IMR-90 (cell line): ENCODE data around the gene NHEJ1. TPM values are rescaled to one million over a fixed set of nuclear protein-coding genes. Genes with fewer than 3 reads are reported as not detected.

Experiments
- ATAC-seq: fragments of 200-7000 bp; cut with Tn5 transposase; 2 replicates; pipeline ENCODE4 v1.9.1; 2020; ENCODE audit warnings: low read depth, mild to moderate bottlenecking, moderate library complexity
- BruUV-seq: library from RNA; stranded (reverse); fragments of 400-500 nt; replicated peaks from 2 replicates; lab custom pipeline; 2021; lab: Mats Ljungman, UMichigan
- CTCF ChIA-PET: fragments of 300-600 bp; formaldehyde crosslinking; extraction: SDS; loops from one replicate; lab custom pipeline; 2021; ENCODE audit warnings: antibody characterized with exemption; lab: Yijun Ruan, JAX
- POLR2A ChIA-PET: fragments of 300-600 bp; sonication (Branson Sonifier 250); formaldehyde crosslinking; loops from one replicate; lab custom pipeline; 2022; ENCODE audit warnings: antibody characterized with exemption; ENCODE audit not compliant: unreplicated experiment; lab: Charles Lee
- DNase-seq: peaks from one replicate; pipeline ENCODE4 v3.0.0; 2013
- H2AFZ ChIP-seq: replicated peaks from 2 replicates; pipeline ENCODE3; 2013; ENCODE audit warnings: low read length, mild to moderate bottlenecking; ENCODE audit not compliant: poor library complexity
- H2AK5ac ChIP-seq: 2 replicates; pipeline ENCODE4 v1.6.1; 2013; ENCODE audit warnings: low read depth, low read length, inconsistent platforms
- H2AK9ac ChIP-seq: replicated peaks from 2 replicates; pipeline ENCODE3; 2013; ENCODE audit warnings: mild to moderate bottlenecking, low read depth, low read length, moderate library complexity; ENCODE audit not compliant: poor library complexity
- H2BK120ac ChIP-seq: 2 replicates; pipeline ENCODE4 v1.6.1; 2013; ENCODE audit warnings: low read depth, low read length, inconsistent platforms
- H2BK15ac ChIP-seq: 3 replicates; pipeline ENCODE4 v1.6.1; 2013; ENCODE audit warnings: low read depth, low read length, inconsistent platforms
- H2BK20ac ChIP-seq: 2 replicates; pipeline ENCODE4 v1.6.1; 2013; ENCODE audit warnings: low read depth, mild to moderate bottlenecking, inconsistent platforms, low read length, moderate library complexity
- H2BK5ac ChIP-seq: 2 replicates; pipeline ENCODE4 v1.6.1; 2013; ENCODE audit warnings: mild to moderate bottlenecking, low read depth, low read length, inconsistent platforms; ENCODE audit not compliant: poor library complexity, severe bottlenecking
- H3K14ac ChIP-seq: replicated peaks from 2 replicates; pipeline ENCODE4 v1.6.1; 2013; ENCODE audit warnings: low read depth, low read length, inconsistent platforms
- H3K18ac ChIP-seq: 2 replicates; pipeline ENCODE4 v1.6.1; 2013; ENCODE audit warnings: low read depth, low read length, control low read depth
- H3K23ac ChIP-seq: 2 replicates; pipeline ENCODE4 v1.6.1; 2013; ENCODE audit warnings: low read depth, low read length, inconsistent platforms
- H3K27ac ChIP-seq: 2 replicates; pipeline ENCODE4 v1.5.1; 2013; ENCODE audit warnings: mild to moderate bottlenecking, control low read depth, low read length; ENCODE audit not compliant: insufficient read depth
- H3K27me3 ChIP-seq: 2 replicates; pipeline ENCODE4 v1.6.1; 2013; ENCODE audit warnings: low read length; ENCODE audit not compliant: control insufficient read depth, insufficient read depth
- H3K36me3 ChIP-seq: 2 replicates; pipeline ENCODE4 v1.6.1; 2013; ENCODE audit warnings: low read length, mixed read lengths; ENCODE audit not compliant: control insufficient read depth, insufficient read depth
- H3K4ac ChIP-seq: 2 replicates; pipeline ENCODE4 v1.6.1; 2013; ENCODE audit warnings: low read depth, low read length, inconsistent platforms
- H3K4me1 ChIP-seq: 2 replicates; pipeline ENCODE4 v1.6.1; 2013; ENCODE audit warnings: low read length, mixed read lengths; ENCODE audit not compliant: control insufficient read depth, insufficient read depth
- H3K4me2 ChIP-seq: 2 replicates; pipeline ENCODE4 v1.6.1; 2013; ENCODE audit warnings: low read depth, mild to moderate bottlenecking, control low read depth, low read length, moderate library complexity
- H3K4me3 ChIP-seq: 2 replicates; pipeline ENCODE4 v1.5.1; 2013; ENCODE audit warnings: low read depth, mild to moderate bottlenecking, control low read depth, low read length, moderate library complexity; ENCODE audit not compliant: insufficient read depth
- H3K56ac ChIP-seq: 2 replicates; pipeline ENCODE4 v1.6.1; 2013; ENCODE audit warnings: low read length, inconsistent platforms; ENCODE audit not compliant: insufficient read depth; ENCODE audit errors: extremely low read depth
- H3K79me1 ChIP-seq, 2 experiments: 2 replicates each; pipeline ENCODE4 v1.6.1; 2013; ENCODE audit warnings: low read length in 2 of 2, inconsistent platforms in 1 of 2, low read depth in 1 of 2
- H3K9ac ChIP-seq: 2 replicates; pipeline ENCODE4 v1.6.1; 2013; ENCODE audit warnings: low read depth, low read length, control low read depth
- H3K9me1 ChIP-seq: 2 replicates; pipeline ENCODE4 v1.6.1; 2013; ENCODE audit warnings: low read length, inconsistent platforms; ENCODE audit not compliant: insufficient read depth
- H3K9me3 ChIP-seq: 2 replicates; pipeline ENCODE4 v1.6.1; 2013; ENCODE audit warnings: low read length; ENCODE audit not compliant: control insufficient read depth, insufficient read depth
- H4K20me1 ChIP-seq: 2 replicates; pipeline ENCODE4 v1.6.1; 2013; ENCODE audit warnings: low read length, inconsistent platforms; ENCODE audit not compliant: insufficient read depth
- H4K5ac ChIP-seq: 2 replicates; pipeline ENCODE4 v1.6.1; 2013; ENCODE audit warnings: mild to moderate bottlenecking, low read depth, low read length, control low read depth
- H4K8ac ChIP-seq, 2 experiments: 2 replicates each; pipeline ENCODE4 v1.6.1; 2013; ENCODE audit warnings: low read depth in 2 of 2, low read length in 2 of 2, control low read depth in 1 of 2, inconsistent platforms in 1 of 2
- H4K91ac ChIP-seq: 2 replicates; pipeline ENCODE4 v1.6.1; 2013; ENCODE audit warnings: low read depth, low read length, inconsistent platforms; ENCODE audit not compliant: insufficient read depth
- BHLHE40 ChIP-seq: fragments of 150-350 bp; IDR thresholded peaks from 2 replicates; pipeline ENCODE4 v1.6.1; 2016; ENCODE audit warnings: mild to moderate bottlenecking, low read depth, low read length
- CTCF ChIP-seq: conservative IDR thresholded peaks from 2 replicates; pipeline ENCODE4 v1.5.1; 2012; ENCODE audit warnings: mild to moderate bottlenecking, low read depth, low read length, improper control_type of control experiment
- WGBS, 2 experiments: methylation state at CpG; one replicate each; pipeline versions ENCODE4 v1.1.5 to v1.1.7; 2013; ENCODE audit warnings: missing lambda C conversion rate in 2 of 2; ENCODE audit not compliant: insufficient read length in 1 of 2; ENCODE audit errors: extremely low coverage in 2 of 2; 5-methylcytosine and 5-hydroxymethylcytosine counted together
- dilution Hi-C: fragments of 300-500 bp; cut with HindIII; formaldehyde crosslinking; loops from one replicate; pipeline ENCODE4 v1.14.3; 2018; ENCODE audit warnings: low sequenced_read_pairs; ENCODE audit not compliant: unreplicated experiment
- in situ Hi-C: fragments of 300-500 bp; cut with MboI; formaldehyde crosslinking; loops from 3 replicates; pipeline ENCODE4 v1.14.3; 2019; ENCODE audit warnings: low sequenced_read_pairs, inconsistent platforms, mixed read lengths
- intact Hi-C: fragments of 100-400 bp; cut with micrococcal nuclease; formaldehyde crosslinking; loops from 2 replicates; pipeline ENCODE4 v1.10.0; 2022
- polyA plus RNA-seq, 3 experiments: library from polyadenylated mRNA; depleted of rRNA; stranded (reverse); fragments of >200 nt; gene quantifications; 2 replicates each; pipeline ENCODE4 v1.2.3, GENCODE V29; 2012; ENCODE audit warnings: low replicate concordance in 1 of 3
- total RNA-seq: library from RNA; depleted of rRNA; stranded (reverse); fragments of >200 nt; gene quantifications from 2 replicates; pipeline ENCODE4 v1.2.3, GENCODE V29; 2012

The NHEJ1 gene
- total and polyA plus RNA-seq, 2 of the 4 experiments (the other 2 are of a cell fraction) = 12.5 to 23.1 TPM

GRCh38 chr2:219175928-219176817 is 15.6 kb upstream of the NHEJ1 start:
- dilution Hi-C loops = no loop called here
- Histone ChIP-seq H2BK20ac (no peak overlapping the region), H3K27ac (peak overlapping the region; percentile 72), H4K20me1 (peaks cover 19% of the 10 kb centered on the region), H4K91ac (peak overlapping the region; percentile 54), H2AK5ac (peak overlapping the region; percentile 20; the same call in 1 of the 2 replicates), H3K4me2 (peak overlapping the region; percentile 98), H2BK15ac (no peak overlapping the region), H3K4ac (peak overlapping the region; percentile 68), H3K4me1 (peaks cover 8% of the 10 kb centered on the region; the same call in 1 of the 2 replicates), H3K36me3 (peaks cover 34% of the 10 kb centered on the region), H3K23ac (peak overlapping the region; percentile 59; the same call in 1 of the 2 replicates), H4K8ac (peak overlapping the region; percentile 72 to 80; a peak in 3 of 4 replicates), H4K5ac (peak overlapping the region; percentile 33; the same call in 1 of the 2 replicates), H3K79me1 (peaks cover 24 to 48% of the 10 kb centered on the region in 2 experiments), H3K4me3 (peak overlapping the region; percentile 64), H2BK5ac (peak overlapping the region; percentile 60), H3K27me3 (no peaks in the 10 kb centered on the region), H3K18ac (no peak overlapping the region), H3K56ac (peak overlapping the region; percentile 58; the same call in 1 of the 2 replicates), H3K14ac (peak overlapping the region; percentile 64), H3K9me1 (0 out of 2 replicates have a peak, but pooled peaks cover 6% of the 10 kb centered on the region), H3K9me3 (no peaks in the 10 kb centered on the region), H2AFZ (peak overlapping the region; percentile 97), H2AK9ac (peak overlapping the region; percentile 90), H3K9ac (peak overlapping the region; percentile 86), H2BK120ac (no peak overlapping the region)
- intact Hi-C loops = loop anchor here (2.0 to 5.0 kb wide), 3 partner anchors 31 to 211 kb away; partner anchors contain the start of genes DNAJB2, DNPEP and ZFAND2B
- in situ Hi-C loops = no loop called here
- peak; percentile 26 for DNase-seq
- POLR2A ChIA-PET = interaction anchor here (0.5 to 0.7 kb wide), 2 partner anchors 31 to 107 kb away, joined by 3 to 5 read pairs; no protein-coding TSS in a partner anchor
- no TSS peak for BruUV-seq
- CTCF ChIA-PET = interaction anchor here (0.6 to 1.4 kb wide), 6 partner anchors 10 to 519 kb away, joined by 3 to 5 read pairs (median 4); no protein-coding TSS in a partner anchor
- WGBS, 2 experiments = 4% methylated on average over 18 of the region's 45 CpGs; no CpG with 5 or more reads in 1 of the 2 experiments
- peak; percentile 48 for ATAC-seq
- TF ChIP-seq BHLHE40 (no peak), CTCF (peak; percentile 20; the same call in 1 of the 2 replicates)
